ENCODE measurements around the gene CAMK2N1. TPM values are rescaled to one million over a fixed set of nuclear protein-coding genes. Genes with fewer than 3 reads are reported as not detected.

The CAMK2N1 gene
- total RNA-seq, 1 experiment from 2014 or later = 4.4 TPM

- in situ Hi-C loops (cut with HindIII; ENCODE audit: low pct_unique_long_range_greater_than_20kb, low sequenced_read_pairs) = no loop called here
Measured at GRCh38 chr1:20445956-20446355, 40.1 kb downstream of the CAMK2N1 start.

GRCh38 chr1:20443703-20444586 lies 42.1 kb downstream of the CAMK2N1 start:
- H3K27me3 ChIP-seq (ENCODE audit: control insufficient read depth, insufficient read depth, low read length) = no peaks in the 10 kb centered on the region
- DNase-seq (ENCODE audit: low read depth, low spot score) (no peak), ATAC-seq (no peak)
- H3K9me3 ChIP-seq (ENCODE audit: control insufficient read depth, insufficient read depth, low read depth, low read length) = no peaks in the 10 kb centered on the region
- intact Hi-C loops (cut with micrococcal nuclease; ENCODE audit: unreplicated experiment) = no loop called here
- in situ Hi-C loops (cut with HindIII; ENCODE audit: low pct_unique_long_range_greater_than_20kb, low sequenced_read_pairs) = no loop called here
- no peak overlapping the region for H3K27ac ChIP-seq (ENCODE audit: low read length)
- BruUV-seq (replicated peaks) = no TSS peak
- ChIA-PET CTCF (no interaction called here), POLR2A (no interaction called here)
- H3K4me3 ChIP-seq (ENCODE audit: low read depth in 2 of 2, low read length in 2 of 2) = no peak overlapping the region
- no peaks in the 10 kb centered on the region for H3K36me3 ChIP-seq (ENCODE audit: control insufficient read depth, insufficient read depth, low read length)
- H3K4me1 ChIP-seq (ENCODE audit: control insufficient read depth, insufficient read depth, low read length) = no peaks in the 10 kb centered on the region
- TF ChIP-seq TCF7L2 (IDR thresholded peaks at IDR 0.05; ENCODE audit: low read depth, low read length) (no peak), CTCF (IDR thresholded peaks at IDR 0.05) (no peak), REST (IDR thresholded peaks at IDR 0.05; ENCODE audit: insufficient read depth in 1 of 2, low read depth in 2 of 2, low read length in 1 of 2) (no peak), POLR2AphosphoS5 (IDR thresholded peaks at IDR 0.05; ENCODE audit: low read depth, low read length) (no peak)

More at GRCh38 chr1:20445956-20446355, 40.1 kb downstream of the CAMK2N1 start:
- H3K36me3 ChIP-seq (ENCODE audit: control insufficient read depth, insufficient read depth, low read length) = no peaks in the 10 kb centered on the region
- no peaks in the 10 kb centered on the region for H3K4me1 ChIP-seq (ENCODE audit: control insufficient read depth, insufficient read depth, low read length)
- H3K4me3 ChIP-seq (ENCODE audit: low read depth in 2 of 2, low read length in 2 of 2) = no peak overlapping the region
- no peaks in the 10 kb centered on the region for H3K9me3 ChIP-seq (ENCODE audit: control insufficient read depth, insufficient read depth, low read depth, low read length)
- DNase-seq (ENCODE audit: low read depth, low spot score) (no peak), ATAC-seq (no peak)
- TF ChIP-seq REST (IDR thresholded peaks at IDR 0.05; ENCODE audit: insufficient read depth in 1 of 2, low read depth in 2 of 2, low read length in 1 of 2) (no peak), POLR2AphosphoS5 (IDR thresholded peaks at IDR 0.05; ENCODE audit: low read depth, low read length) (no peak), SIN3A (IDR thresholded peaks at IDR 0.05; ENCODE audit: borderline replicate concordance, insufficient read depth, low read depth, low read length) (no peak), CTCF (IDR thresholded peaks at IDR 0.05) (no peak), TCF7L2 (IDR thresholded peaks at IDR 0.05; ENCODE audit: low read depth, low read length) (no peak)
- ChIA-PET POLR2A (no interaction called here), CTCF (interaction anchor here (0.6 kb wide), 1 partner anchor 12 kb away, joined by 5 read pairs; no protein-coding TSS in a partner anchor)
- no peak overlapping the region for H3K27ac ChIP-seq (ENCODE audit: low read length)
- BruUV-seq (replicated peaks) = no TSS peak
- intact Hi-C loops (cut with micrococcal nuclease; ENCODE audit: unreplicated experiment) = no loop called here
- no peaks in the 10 kb centered on the region; the same call in 1 of the 2 replicates for H3K27me3 ChIP-seq (ENCODE audit: control insufficient read depth, insufficient read depth, low read length)

All from Panc1 (cell line).